Measurements from ENCODE around the gene SBF2. TPM values are rescaled to one million over a fixed set of nuclear protein-coding genes. Genes with fewer than 3 reads are reported as not detected.
"Not testable (repeated sequence)": the region's sequence is repeated elsewhere in the genome, so short reads cannot be mapped to it uniquely, and the experiment has no call there.

The SBF2 gene
- total RNA-seq, 4 donors from 2014 or later: 19.3 to 28.1 (median 25.8) TPM

DNA sequence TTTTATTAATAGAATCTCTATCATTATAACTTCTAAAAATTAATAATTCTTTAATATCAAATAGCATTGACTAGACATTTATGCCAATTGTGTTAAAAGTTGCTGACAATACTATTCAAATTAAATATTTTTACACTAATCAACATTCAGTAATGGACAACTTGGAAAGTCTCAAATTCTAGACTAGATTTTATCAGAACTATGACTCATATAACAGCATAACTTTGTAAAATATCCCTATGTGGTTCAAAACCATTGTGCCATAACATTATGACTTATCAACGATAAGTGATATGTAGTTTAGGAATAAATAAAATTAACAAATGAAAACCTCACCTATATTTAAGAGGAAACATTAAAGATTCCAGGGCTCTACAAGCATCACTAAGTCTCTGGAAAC, 291.8 kb downstream of the SBF2 start:
- intact Hi-C loops (cut with DNase I; ENCODE audit: low total_unique reads) (no loop called here), in situ Hi-C loops (cut with MboI; ENCODE audit: low sequenced_read_pairs in 4 of 4) (no loop called here)
- Histone ChIP-seq H3K4me3 (no peak overlapping the region), H3K27me3 (no peaks in the 10 kb centered on the region), H3K4me1 (no peaks in the 10 kb centered on the region), H3K27ac (no peak overlapping the region), H3K9me3 (no peaks in the 10 kb centered on the region), H3K36me3 (no peaks in the 10 kb centered on the region)
- TF ChIP-seq POLR2A (IDR thresholded peaks at IDR 0.05): no peak
- TF ChIP-seq, protein P1, sequence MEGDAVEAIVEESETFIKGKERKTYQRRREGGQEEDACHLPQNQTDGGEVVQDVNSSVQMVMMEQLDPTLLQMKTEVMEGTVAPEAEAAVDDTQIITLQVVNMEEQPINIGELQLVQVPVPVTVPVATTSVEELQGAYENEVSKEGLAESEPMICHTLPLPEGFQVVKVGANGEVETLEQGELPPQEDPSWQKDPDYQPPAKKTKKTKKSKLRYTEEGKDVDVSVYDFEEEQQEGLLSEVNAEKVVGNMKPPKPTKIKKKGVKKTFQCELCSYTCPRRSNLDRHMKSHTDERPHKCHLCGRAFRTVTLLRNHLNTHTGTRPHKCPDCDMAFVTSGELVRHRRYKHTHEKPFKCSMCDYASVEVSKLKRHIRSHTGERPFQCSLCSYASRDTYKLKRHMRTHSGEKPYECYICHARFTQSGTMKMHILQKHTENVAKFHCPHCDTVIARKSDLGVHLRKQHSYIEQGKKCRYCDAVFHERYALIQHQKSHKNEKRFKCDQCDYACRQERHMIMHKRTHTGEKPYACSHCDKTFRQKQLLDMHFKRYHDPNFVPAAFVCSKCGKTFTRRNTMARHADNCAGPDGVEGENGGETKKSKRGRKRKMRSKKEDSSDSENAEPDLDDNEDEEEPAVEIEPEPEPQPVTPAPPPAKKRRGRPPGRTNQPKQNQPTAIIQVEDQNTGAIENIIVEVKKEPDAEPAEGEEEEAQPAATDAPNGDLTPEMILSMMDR (IDR thresholded peaks at IDR 0.05 in 4 of 5, conservative IDR thresholded peaks at IDR 0.05 in 1 of 5): no peak
- DNase-seq (no peak), ATAC-seq (no peak)

DNA sequence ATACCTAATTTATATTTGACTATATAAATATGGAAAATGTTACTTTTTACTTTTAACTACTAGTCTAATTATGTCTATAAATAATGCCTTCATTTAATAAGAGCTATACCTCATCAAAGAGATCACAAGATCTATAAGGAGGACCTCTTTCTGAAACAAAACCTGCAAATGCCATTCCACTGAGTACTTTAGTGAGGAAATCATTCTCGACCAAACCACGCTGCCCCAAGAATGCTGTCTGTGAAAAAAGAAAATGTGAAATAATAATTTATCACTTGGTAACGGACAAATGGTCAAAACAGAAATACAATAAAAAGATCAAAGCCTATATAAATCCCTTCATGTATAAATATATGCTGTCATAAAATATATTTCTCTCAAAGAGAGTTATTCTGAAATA, 301.7 kb downstream of the SBF2 start:
- Histone ChIP-seq H3K4me3 (no peak overlapping the region), H3K27ac (no peak overlapping the region), H3K27me3 (no peaks in the 10 kb centered on the region), H3K4me1 (no peaks in the 10 kb centered on the region), H3K36me3 (peaks cover 4 to 23% of the 10 kb centered on the region in 2 donors), H3K9me3 (no peaks in the 10 kb centered on the region)
- TF ChIP-seq POLR2A (IDR thresholded peaks at IDR 0.05): no peak
- TF ChIP-seq, protein P1 (IDR thresholded peaks at IDR 0.05 in 4 of 5, conservative IDR thresholded peaks at IDR 0.05 in 1 of 5): no peak
- no peak for DNase-seq
- intact Hi-C loops (cut with DNase I; ENCODE audit: low total_unique reads) (loop anchor here (5.0 kb wide), 1 partner anchor 330 kb away; no protein-coding TSS in a partner anchor), in situ Hi-C loops (cut with MboI; ENCODE audit: low sequenced_read_pairs in 4 of 4) (loop anchor here (25.0 kb wide), 2 partner anchors 295 to 320 kb away; partner anchors contain the start of genes ADM (in 3 of the 4) and SBF2 (in 1 of the 4))
- no peak for ATAC-seq

DNA sequence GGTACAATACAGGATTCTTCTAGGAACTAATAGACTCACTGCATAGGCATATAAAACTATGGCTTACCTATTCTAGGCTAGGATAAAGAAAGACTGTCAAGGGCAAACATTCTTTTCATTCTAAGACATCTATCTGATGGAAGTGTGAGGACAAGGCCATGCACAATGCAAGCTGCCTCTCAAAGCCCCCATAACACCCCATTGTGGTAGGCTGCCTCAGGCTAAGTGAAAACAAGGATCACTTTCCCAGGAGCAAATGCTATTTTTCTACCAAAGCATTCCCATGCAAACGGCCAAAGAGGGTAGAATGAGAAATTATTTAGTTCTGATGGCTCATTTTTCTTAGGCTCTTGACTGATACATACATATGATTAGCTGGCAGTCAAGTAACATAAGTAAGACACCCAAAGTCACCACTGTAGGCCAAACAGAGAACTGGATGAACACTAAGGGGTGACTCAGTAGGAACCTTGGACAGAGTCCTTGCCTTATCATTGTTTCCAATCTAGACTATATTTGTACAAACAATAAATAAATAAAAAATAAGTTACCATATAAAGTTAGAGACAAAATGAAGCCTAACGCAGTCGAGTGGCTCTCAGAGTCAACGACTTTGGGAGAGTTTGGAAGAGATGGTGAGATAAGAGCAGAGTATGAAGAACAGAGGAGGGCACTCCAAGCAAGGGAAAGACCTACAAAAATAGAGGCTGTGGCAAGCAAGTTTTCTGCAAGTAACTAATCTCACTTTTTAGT, 303.6 kb downstream of the SBF2 start:
- DNase-seq (no peak), ATAC-seq (peak; percentile 44 to 47)
- TF ChIP-seq POLR2A (IDR thresholded peaks at IDR 0.05): no peak
- TF ChIP-seq, protein P1 (IDR thresholded peaks at IDR 0.05 in 4 of 5, conservative IDR thresholded peaks at IDR 0.05 in 1 of 5): no peak
- Histone ChIP-seq H3K36me3 (peaks cover 4 to 23% of the 10 kb centered on the region in 2 donors), H3K4me1 (no peaks in the 10 kb centered on the region), H3K9me3 (no peaks in the 10 kb centered on the region), H3K27me3 (no peaks in the 10 kb centered on the region), H3K27ac (no peak overlapping the region), H3K4me3 (no peak overlapping the region)
- intact Hi-C loops (cut with DNase I; ENCODE audit: low total_unique reads): loop anchor here (5.0 kb wide), 1 partner anchor 332 kb away; no protein-coding TSS in a partner anchor
- in situ Hi-C loops (cut with MboI; ENCODE audit: low sequenced_read_pairs in 4 of 4): loop anchor here (25.0 kb wide), 2 partner anchors 297 to 322 kb away; partner anchors contain the start of genes ADM (in 3 of the 4) and SBF2 (in 1 of the 4)

DNA sequence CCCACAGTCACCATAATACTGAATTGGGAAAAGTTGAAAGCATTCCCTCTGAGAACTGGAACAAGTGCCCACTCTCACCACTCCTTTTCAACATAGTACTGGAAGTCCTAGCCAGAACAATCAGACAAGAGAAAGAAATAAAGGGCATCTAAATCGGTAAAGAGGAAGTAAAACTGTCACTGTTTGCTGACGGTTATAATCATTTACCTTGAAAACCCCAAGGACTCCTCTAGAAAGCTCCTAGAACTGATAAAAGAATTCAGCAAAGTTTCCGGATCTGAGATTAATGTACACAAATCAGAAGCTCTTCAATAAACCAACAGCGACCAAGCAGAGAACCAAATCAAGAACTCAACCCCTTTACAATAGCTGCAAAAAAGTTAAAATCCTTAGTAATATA, 306.7 kb downstream of the SBF2 start:
- DNase-seq; H3K27ac ChIP-seq; H3K4me1 ChIP-seq; H3K9me3 ChIP-seq; H3K4me3 ChIP-seq; intact Hi-C loops (cut with DNase I; ENCODE audit: low total_unique reads); ATAC-seq; H3K27me3 ChIP-seq: not testable (repeated sequence)
- in situ Hi-C loops (cut with MboI; ENCODE audit: low sequenced_read_pairs in 4 of 4): loop anchor here (25.0 kb wide), 2 partner anchors 300 to 325 kb away; partner anchors contain the start of genes ADM (in 3 of the 4) and SBF2 (in 1 of the 4)
- H3K36me3 ChIP-seq: peaks cover 4 to 17% of the 10 kb centered on the region in 2 donors

DNA sequence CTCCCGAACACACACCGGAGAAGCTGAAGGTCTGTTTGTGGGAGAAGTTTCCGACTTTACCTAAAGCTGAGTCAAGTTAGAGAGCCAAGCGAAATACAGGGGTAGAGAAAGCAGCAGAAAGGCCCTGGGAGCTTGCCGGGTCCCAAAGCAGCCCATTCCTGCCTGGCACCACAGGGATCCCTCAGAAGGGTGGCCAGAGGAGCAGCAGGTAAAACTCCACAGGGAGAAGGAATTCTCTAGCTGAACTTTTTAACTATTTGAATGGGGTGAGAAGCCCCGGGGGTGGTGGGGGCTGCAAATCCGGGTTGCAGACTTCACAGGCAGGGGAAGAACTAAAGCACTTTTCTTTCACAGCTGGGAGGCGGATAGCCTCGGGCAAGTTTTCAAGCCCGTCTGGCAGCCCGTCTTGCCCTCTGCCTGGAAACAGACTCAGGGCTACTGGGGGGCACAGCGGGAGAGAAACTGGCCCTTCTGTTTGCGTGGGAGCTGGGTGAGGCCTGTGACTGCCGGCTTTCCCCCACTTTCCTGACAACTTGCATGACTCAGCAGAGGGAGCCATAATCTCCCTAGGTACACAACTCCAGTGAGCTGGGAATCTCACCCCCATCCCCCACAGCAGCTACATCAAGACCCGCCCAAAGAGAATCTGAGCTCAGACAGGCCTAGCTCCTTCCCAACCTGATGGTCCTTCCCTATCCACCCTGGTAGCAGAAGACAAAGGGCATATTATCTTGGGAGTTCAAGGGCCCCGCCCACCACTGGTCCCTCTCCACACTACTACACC, 311.0 kb downstream of the SBF2 start:
- intact Hi-C loops (cut with DNase I; ENCODE audit: low total_unique reads): no loop called here
- DNase-seq: no peak
- Histone ChIP-seq H3K9me3 (no peaks in the 10 kb centered on the region), H3K27ac (no peak overlapping the region), H3K27me3 (no peaks in the 10 kb centered on the region), H3K36me3 (no peaks in the 10 kb centered on the region), H3K4me3 (no peak overlapping the region), H3K4me1 (no peaks in the 10 kb centered on the region)
- ATAC-seq: no peak
- in situ Hi-C loops (cut with MboI; ENCODE audit: low sequenced_read_pairs in 4 of 4): loop anchor here (25.0 kb wide), 2 partner anchors 304 to 329 kb away; partner anchors contain the start of genes ADM (in 3 of the 4) and SBF2 (in 1 of the 4)
- no peak for TF ChIP-seq POLR2A (IDR thresholded peaks at IDR 0.05)
- TF ChIP-seq, protein P1 (IDR thresholded peaks at IDR 0.05 in 4 of 5, conservative IDR thresholded peaks at IDR 0.05 in 1 of 5): no peak

Data from gastrocnemius medialis (tissue), 4 donors.